ENCODE results near the gene ATP6V0D1.

- TF ChIP-seq ZFP36 (IDR thresholded peaks at IDR 0.05; ENCODE audit: borderline replicate concordance, partially characterized antibody) = no peak
- TF ChIP-seq CTCF (IDR thresholded peaks at IDR 0.05) = no peak
These were observed 39.0 kb downstream of the ATP6V0D1 start for GRCh38 chr16:67441907-67442306.
